GM12801 (cell line): ENCODE measurements around the gene MME.

Source experiments
- CTCF ChIP-seq: IDR thresholded peaks from one replicate; pipeline ENCODE4 v1.5.1; 2011; ENCODE audit warnings: control low read depth; ENCODE audit not compliant: insufficient read length; ENCODE audit errors: extremely low read depth

Gene MME

GRCh38 chr3:155210736-155211135 is 130.6 kb downstream of the MME start:
- TF ChIP-seq CTCF, result no peak

- no peak for TF ChIP-seq CTCF
Observed at GRCh38 chr3:155211266-155211665, 131.1 kb downstream of the MME start.

- TF ChIP-seq CTCF, result no peak
Observed at GRCh38 chr3:155211940-155212339, 131.8 kb downstream of the MME start.

- no peak for TF ChIP-seq CTCF
Observed at GRCh38 chr3:155217591-155217990, 137.5 kb downstream of the MME start.

GRCh38 chr3:155218462-155218861 is 138.3 kb downstream of the MME start:
- TF ChIP-seq CTCF, result no peak

- no peak for TF ChIP-seq CTCF
Observed at GRCh38 chr3:155219106-155219505, 139.0 kb downstream of the MME start.

- TF ChIP-seq CTCF, result no peak
Observed at GRCh38 chr3:155225417-155225816, 145.3 kb downstream of the MME start.

GRCh38 chr3:155227141-155227540 is 147.0 kb downstream of the MME start:
- TF ChIP-seq CTCF, result no peak
